Measurements from ENCODE around the gene CLIC5. TPM values are rescaled to one million over a fixed set of nuclear protein-coding genes. Genes with fewer than 3 reads are reported as not detected.

Gene CLIC5
- total and polyA plus RNA-seq, 2 of the 8 experiments (the other 6 are each of a cell fraction or from before 2014, with no cell fraction given): 0.12 to 0.15 TPM

DNA sequence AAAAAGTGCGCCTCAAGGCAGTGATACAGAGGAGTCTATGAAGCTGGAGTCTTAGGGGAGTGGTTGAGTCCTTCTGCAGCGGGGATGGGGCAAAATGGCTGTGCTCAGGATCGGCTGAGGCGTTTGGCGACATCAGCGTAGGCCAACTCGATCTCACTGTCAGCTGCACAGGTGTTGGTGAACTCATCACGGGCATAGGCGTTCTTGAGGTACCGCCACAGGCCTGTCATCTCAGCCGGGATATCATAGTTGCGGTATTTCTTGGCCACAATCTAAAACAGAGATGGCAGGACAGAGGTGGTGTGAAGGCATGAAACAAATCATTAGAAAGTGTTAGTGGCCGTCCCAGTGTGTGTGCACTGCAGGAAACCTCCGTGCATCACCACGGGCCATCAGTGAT, 112.7 kb downstream of the CLIC5 start (continued):
- TF ChIP-seq, protein P1, sequence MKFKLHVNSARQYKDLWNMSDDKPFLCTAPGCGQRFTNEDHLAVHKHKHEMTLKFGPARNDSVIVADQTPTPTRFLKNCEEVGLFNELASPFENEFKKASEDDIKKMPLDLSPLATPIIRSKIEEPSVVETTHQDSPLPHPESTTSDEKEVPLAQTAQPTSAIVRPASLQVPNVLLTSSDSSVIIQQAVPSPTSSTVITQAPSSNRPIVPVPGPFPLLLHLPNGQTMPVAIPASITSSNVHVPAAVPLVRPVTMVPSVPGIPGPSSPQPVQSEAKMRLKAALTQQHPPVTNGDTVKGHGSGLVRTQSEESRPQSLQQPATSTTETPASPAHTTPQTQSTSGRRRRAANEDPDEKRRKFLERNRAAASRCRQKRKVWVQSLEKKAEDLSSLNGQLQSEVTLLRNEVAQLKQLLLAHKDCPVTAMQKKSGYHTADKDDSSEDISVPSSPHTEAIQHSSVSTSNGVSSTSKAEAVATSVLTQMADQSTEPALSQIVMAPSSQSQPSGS (IDR thresholded peaks at IDR 0.05; ENCODE audit: low read length): no peak
- TF ChIP-seq CHD2 (IDR thresholded peaks at IDR 0.05; ENCODE audit: low read length): no peak
- TF ChIP-seq JUN (IDR thresholded peaks at IDR 0.05; ENCODE audit: low read depth, low read length): no peak
- TF ChIP-seq EGR1 (IDR thresholded peaks at IDR 0.05; ENCODE audit: borderline replicate concordance, low read depth, low read length): no peak
- TF ChIP-seq, protein P2, sequence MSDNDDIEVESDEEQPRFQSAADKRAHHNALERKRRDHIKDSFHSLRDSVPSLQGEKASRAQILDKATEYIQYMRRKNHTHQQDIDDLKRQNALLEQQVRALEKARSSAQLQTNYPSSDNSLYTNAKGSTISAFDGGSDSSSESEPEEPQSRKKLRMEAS (IDR thresholded peaks at IDR 0.05): no peak

All from H1 (cell line).